Stomach smooth muscle (tissue), 2 donors: ENCODE results near the gene DIP2B.

Experiments
- H3K27ac ChIP-seq: one replicate; pipeline ENCODE4 v1.7.0; 2013; ENCODE audit warnings: mild to moderate bottlenecking, low read length, inconsistent platforms
- H3K27me3 ChIP-seq, 2 donors: one replicate each; pipeline ENCODE4 v1.7.0; 2013; ENCODE audit warnings: low read length in 2 of 2; ENCODE audit not compliant: insufficient read depth in 2 of 2, control insufficient read depth in 1 of 2
- H3K36me3 ChIP-seq, 2 donors: one replicate each; pipeline ENCODE4 v1.7.0; 2013; ENCODE audit warnings: low read length in 2 of 2; ENCODE audit not compliant: control insufficient read depth in 2 of 2, insufficient read depth in 2 of 2
- H3K4me1 ChIP-seq: one replicate; pipeline ENCODE4 v1.7.0; 2013; ENCODE audit warnings: low read length; ENCODE audit not compliant: control insufficient read depth, insufficient read depth
- H3K4me3 ChIP-seq, 2 donors: one replicate each; pipeline ENCODE4 v1.7.0; 2013; ENCODE audit warnings: low read length in 2 of 2
- H3K9ac ChIP-seq, 2 donors: one replicate each; pipeline ENCODE4 v1.7.0; 2013; ENCODE audit warnings: low read length in 2 of 2, mild to moderate bottlenecking in 1 of 2
- H3K9me3 ChIP-seq, 2 donors: one replicate each; pipeline ENCODE4 v1.7.0; 2013; ENCODE audit warnings: low read length in 2 of 2; ENCODE audit not compliant: control insufficient read depth in 2 of 2
- donor health status: healthy.
- donor health status: Pancreatic carcinoma.

Gene DIP2B

DNA sequence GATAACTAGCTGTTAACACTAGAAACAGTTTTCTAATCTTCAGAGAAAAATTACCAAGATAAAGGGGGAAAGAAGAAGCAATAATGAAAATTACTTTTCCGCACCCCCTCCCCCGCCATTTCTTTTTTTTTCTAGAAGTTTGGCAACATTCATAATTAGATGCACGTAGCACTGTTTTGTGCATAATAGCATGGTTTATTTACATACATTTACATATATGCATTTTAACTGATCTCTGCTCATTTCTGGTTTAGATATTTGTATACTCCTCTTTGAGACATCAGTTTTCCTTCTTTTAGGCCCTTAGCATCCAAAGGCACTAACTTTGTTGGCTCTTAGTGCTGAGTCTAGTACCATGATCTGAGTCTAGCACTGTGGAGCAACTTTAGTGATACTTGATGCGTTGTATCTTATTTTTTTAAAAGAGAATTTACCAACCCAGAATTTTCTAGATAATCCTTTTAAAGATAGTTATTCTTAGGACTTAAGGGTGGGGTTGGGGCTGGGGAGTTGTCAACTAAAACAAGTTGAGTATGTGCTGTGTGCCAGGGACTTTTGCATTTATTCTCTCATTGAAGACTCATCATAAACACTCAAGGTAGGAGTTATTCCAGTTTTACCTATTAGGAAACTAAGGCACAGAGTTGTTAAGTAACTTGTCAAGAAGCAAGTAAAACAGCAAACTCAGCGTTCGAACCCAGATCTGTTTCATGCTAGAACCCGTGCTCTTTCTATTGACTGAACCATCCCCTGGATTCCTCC is 110.5 kb downstream of the DIP2B start:
- H3K4me1 ChIP-seq = peaks cover 7% of the 10 kb centered on the region
- no peaks in the 10 kb centered on the region for H3K27me3 ChIP-seq
- H3K9ac ChIP-seq = no peak overlapping the region
- H3K27ac ChIP-seq = no peak overlapping the region
- H3K36me3 ChIP-seq = no peaks in the 10 kb centered on the region
- no peaks in the 10 kb centered on the region for H3K9me3 ChIP-seq
- H3K4me3 ChIP-seq = no peak overlapping the region

DNA sequence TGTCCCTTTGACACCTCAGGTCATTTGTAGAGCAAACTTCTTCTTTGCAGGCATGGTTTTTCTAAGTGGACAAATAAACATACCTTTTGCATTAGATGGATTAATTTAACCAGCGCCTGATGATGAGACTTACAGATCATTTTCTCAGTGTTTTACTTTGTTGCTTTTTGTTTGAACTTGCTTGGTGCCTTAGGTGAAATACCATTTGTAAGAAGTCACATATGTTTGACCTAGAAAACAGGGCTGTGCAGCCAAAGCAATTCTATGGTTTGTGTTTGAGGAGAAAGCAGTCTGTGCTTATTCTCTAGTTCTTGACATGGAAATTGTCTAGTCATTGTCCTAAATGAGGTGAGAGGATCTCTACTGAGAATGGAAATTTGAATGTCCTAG is 111.1 kb downstream of the DIP2B start:
- Histone ChIP-seq H3K36me3 (no peaks in the 10 kb centered on the region), H3K4me1 (peaks cover 12% of the 10 kb centered on the region), H3K27me3 (no peaks in the 10 kb centered on the region), H3K9me3 (no peaks in the 10 kb centered on the region), H3K9ac (no peak overlapping the region), H3K4me3 (no peak overlapping the region), H3K27ac (no peak overlapping the region)

DNA sequence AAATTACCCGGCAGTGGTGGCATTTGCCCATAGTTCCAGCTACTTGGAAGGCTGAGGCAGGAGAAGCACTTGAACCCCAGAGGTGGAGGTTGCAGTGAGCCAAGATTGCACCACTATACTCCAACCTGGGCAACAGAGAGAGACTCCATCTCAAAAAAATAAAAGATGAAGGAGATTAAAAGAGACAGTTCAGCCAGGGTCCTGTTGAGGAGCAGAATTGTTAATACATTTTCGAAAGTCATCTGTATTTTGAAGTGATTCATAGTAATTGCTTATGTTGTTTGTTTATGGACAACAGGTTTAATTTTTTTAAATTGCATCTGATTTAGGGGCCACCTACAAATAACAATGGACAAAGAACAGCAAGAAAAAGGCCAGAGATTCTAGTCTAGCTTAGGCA is 112.9 kb downstream of the DIP2B start:
- Histone ChIP-seq H3K9ac (no peak overlapping the region), H3K27ac (no peak overlapping the region), H3K9me3 (no peaks in the 10 kb centered on the region), H3K4me1 (peaks cover 17% of the 10 kb centered on the region), H3K4me3 (no peak overlapping the region), H3K27me3 (no peaks in the 10 kb centered on the region), H3K36me3 (no peaks in the 10 kb centered on the region)

- peak overlapping the region in 1 of 2 donors; percentile 19 for H3K4me3 ChIP-seq
- H3K9ac ChIP-seq = no peak overlapping the region
- peaks cover 17% of the 10 kb centered on the region for H3K4me1 ChIP-seq
- H3K27ac ChIP-seq = no peak overlapping the region
- H3K9me3 ChIP-seq = no peaks in the 10 kb centered on the region
- H3K36me3 ChIP-seq = no peaks in the 10 kb centered on the region
- no peaks in the 10 kb centered on the region for H3K27me3 ChIP-seq
Observed at GRCh38 chr12:50618864-50619609, 114.3 kb downstream of the DIP2B start.

DNA sequence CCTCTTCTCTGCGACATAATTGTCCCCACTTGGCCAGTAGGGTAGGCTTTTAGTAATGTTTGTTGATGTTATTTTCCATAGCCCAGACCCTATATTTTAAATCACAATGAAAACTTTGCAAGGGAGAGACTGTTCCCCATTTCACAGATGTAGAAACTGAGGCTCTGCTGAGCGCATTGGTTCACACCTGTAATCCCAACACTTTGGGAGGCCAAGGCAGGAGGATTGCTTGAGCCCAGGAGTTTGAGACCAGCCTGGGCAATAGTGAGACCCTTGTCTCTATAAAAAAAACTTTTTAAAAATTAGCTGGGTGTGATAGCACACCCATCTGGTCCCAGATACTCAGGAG is 114.8 kb downstream of the DIP2B start:
- Histone ChIP-seq H3K9ac (no peak overlapping the region), H3K27ac (no peak overlapping the region), H3K4me3 (peak overlapping the region in 1 of 2 donors; percentile 19), H3K9me3 (no peaks in the 10 kb centered on the region), H3K27me3 (no peaks in the 10 kb centered on the region), H3K4me1 (peaks cover 14% of the 10 kb centered on the region), H3K36me3 (no peaks in the 10 kb centered on the region)

DNA sequence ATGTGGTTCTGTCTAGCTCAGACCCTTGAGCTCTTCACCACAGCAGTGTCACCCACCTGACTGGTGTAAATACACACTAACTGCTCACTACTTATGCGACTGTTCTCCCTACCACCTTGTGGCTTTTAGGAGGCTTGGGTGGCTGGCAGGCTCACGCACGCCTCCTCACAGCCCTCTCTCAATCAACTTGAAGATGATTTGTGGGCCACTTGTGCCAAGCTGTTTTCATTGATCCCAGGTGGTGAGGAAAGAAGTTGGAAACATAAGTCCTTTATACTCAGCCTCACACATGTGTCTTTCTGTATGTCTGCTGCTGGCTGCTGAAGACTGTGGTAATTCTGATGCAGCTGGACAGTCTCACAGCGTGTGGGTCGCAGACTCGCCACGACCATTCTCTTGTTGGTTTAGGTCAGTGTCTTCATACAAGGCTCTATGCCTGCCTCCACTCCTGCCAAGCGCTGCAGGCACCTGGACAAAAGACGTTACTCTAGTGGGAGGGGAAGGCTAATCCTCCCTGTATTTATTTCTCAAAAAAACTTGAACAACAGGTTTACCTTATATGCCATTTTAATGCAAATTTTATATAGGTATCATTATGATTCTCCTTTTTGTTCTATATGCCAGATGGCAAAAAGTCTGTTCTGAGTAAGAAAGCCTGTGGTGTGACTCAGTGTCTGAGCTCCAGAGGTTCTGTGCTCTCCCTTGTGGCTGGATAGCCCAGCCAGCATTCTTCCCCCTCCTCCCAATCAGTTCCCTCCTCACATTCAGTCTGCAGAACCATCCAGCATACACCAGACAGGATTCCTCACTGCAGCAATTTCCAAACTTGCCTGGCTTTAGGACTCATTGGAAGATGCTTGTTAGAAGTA is 115.6 kb downstream of the DIP2B start:
- no peaks in the 10 kb centered on the region for H3K27me3 ChIP-seq
- no peaks in the 10 kb centered on the region for H3K36me3 ChIP-seq
- no peak overlapping the region for H3K4me3 ChIP-seq
- peak overlapping the region in 1 of 2 donors; percentile 4 for H3K9ac ChIP-seq
- no peak overlapping the region for H3K27ac ChIP-seq
- H3K4me1 ChIP-seq = peaks cover 14% of the 10 kb centered on the region
- H3K9me3 ChIP-seq = no peaks in the 10 kb centered on the region

- no peaks in the 10 kb centered on the region for H3K9me3 ChIP-seq
- peaks cover 14% of the 10 kb centered on the region for H3K4me1 ChIP-seq
- no peaks in the 10 kb centered on the region for H3K27me3 ChIP-seq
- H3K4me3 ChIP-seq = no peak overlapping the region
- H3K9ac ChIP-seq = no peak overlapping the region
- H3K36me3 ChIP-seq = no peaks in the 10 kb centered on the region
- no peak overlapping the region for H3K27ac ChIP-seq
Observed at GRCh38 chr12:50620978-50621360, 116.2 kb downstream of the DIP2B start.

DNA sequence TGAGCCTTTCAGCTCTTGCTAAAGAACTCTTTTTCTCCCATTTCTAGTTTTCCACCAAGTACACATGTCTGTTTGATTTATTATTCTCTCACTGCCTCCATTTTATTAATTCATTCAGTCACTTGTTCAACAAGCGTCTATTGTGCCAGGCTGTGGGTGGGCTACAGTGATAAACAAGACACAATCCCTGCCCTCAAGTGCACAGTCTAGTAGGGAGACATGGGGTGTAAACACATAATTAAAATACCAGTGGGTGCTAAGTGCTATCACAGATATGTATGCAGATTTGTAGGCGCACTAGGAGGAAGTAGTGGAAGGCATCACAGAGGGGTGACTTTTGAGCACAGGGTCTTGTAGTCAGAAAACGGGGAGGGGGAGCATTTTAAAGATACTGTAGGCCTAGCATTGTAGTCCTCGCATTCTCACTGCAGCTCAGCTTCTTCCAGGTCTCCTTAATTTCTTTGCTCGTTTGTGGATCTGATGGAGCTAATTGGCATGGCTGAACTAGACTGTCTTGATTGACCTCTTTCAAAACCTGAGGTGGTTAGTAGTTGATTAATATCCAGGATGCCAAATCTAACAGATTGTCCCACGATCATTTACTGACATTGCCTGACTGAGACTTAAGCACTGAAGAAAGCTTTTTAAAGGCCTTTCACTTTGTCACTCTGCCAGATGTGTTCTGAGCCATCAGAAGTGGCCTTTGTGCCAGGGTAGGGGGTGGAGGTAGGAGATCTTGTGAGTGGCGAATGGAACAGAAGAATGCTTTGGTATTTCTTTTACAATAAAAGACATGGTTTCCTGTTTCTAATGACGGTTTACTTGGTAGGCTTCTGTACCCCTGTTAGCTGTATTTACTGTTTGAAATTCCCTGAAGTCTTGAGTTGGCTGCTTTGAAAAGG is 116.9 kb downstream of the DIP2B start:
- no peak overlapping the region for H3K9ac ChIP-seq
- no peak overlapping the region for H3K4me3 ChIP-seq
- no peaks in the 10 kb centered on the region for H3K27me3 ChIP-seq
- no peak overlapping the region for H3K27ac ChIP-seq
- H3K9me3 ChIP-seq = no peaks in the 10 kb centered on the region
- H3K36me3 ChIP-seq = no peaks in the 10 kb centered on the region
- peaks cover 14% of the 10 kb centered on the region for H3K4me1 ChIP-seq

- Histone ChIP-seq H3K27ac (no peak overlapping the region), H3K27me3 (no peaks in the 10 kb centered on the region), H3K9ac (no peak overlapping the region), H3K9me3 (no peaks in the 10 kb centered on the region), H3K36me3 (peaks cover 4 to 8% of the 10 kb centered on the region in 2 donors), H3K4me1 (peaks cover 11% of the 10 kb centered on the region), H3K4me3 (no peak overlapping the region)
Observed at GRCh38 chr12:50625029-50625925, 120.5 kb downstream of the DIP2B start.
